ENCODE measurements around the gene TUBA8. TPM values are rescaled to one million over a fixed set of nuclear protein-coding genes. Genes with fewer than 3 reads are reported as not detected.

The TUBA8 gene
- total and polyA plus RNA-seq, 9 donors, result 0.92 to 4.2 (median 1.9) TPM; not detected in 1

- H3K4me3 ChIP-seq, result no peak overlapping the region
- intact Hi-C loops (cut with DNase I), result loop anchor here (2.0 to 10.0 kb wide), 8 partner anchors 51 to 245 kb away; partner anchors contain the start of gene MICAL3 (in 3 of the 4)
These were observed 34.7 kb upstream of the TUBA8 start for GRCh38 chr22:18075720-18076497.

GRCh38 chr22:18077087-18077638 is 33.4 kb upstream of the TUBA8 start:
- TF ChIP-seq POLR2A (IDR thresholded peaks at IDR 0.05) (no peak), CTCF (IDR thresholded peaks at IDR 0.05) (no peak), EP300 (IDR thresholded peaks at IDR 0.05) (no peak)
- Histone ChIP-seq H3K27ac (peak overlapping the region in 1 of 2 donors; percentile 36), H3K9me3 (no peaks in the 10 kb centered on the region), H3K27me3 (no peaks in the 10 kb centered on the region), H3K4me1 (ENCODE audit: insufficient read depth) (peaks cover 1% of the 10 kb centered on the region), H3K36me3 (no peaks in the 10 kb centered on the region), H3K4me3 (peak overlapping the region; percentile 80)
- intact Hi-C loops (cut with DNase I), result loop anchor here (2.0 to 10.0 kb wide), 6 partner anchors 52 to 246 kb away; partner anchors contain the start of gene MICAL3 (in 3 of the 4)
- 2 to 7% (median 5%) methylated on average over 10 of the region's 10 CpGs for WGBS, 3 donors
- no peak for DNase-seq

More at GRCh38 chr22:18075720-18076497, 34.7 kb upstream of the TUBA8 start:
- Histone ChIP-seq H3K27ac (peak overlapping the region in 1 of 2 donors; percentile 28), H3K9me3 (no peaks in the 10 kb centered on the region), H3K27me3 (no peaks in the 10 kb centered on the region), H3K4me1 (ENCODE audit: insufficient read depth) (peaks cover 1% of the 10 kb centered on the region), H3K36me3 (no peaks in the 10 kb centered on the region)
- TF ChIP-seq CTCF (IDR thresholded peaks at IDR 0.05) (peak; percentile 70 to 93 (median 92)), POLR2A (IDR thresholded peaks at IDR 0.05) (no peak), EP300 (IDR thresholded peaks at IDR 0.05) (peak; percentile 25)
- 23 to 28% (median 24%) methylated on average over 13 of the region's 13 CpGs for WGBS, 3 donors
- DNase-seq, result peak; percentile 53 to 75 (median 62)

- no peaks in the 10 kb centered on the region for H3K9me3 ChIP-seq
- WGBS, 3 donors, result 0% methylated on average over 48 to 50 of the region's 50 CpGs
- peak within 1 kb of the TSS; percentile 80 for H3K4me3 ChIP-seq
- peaks cover 1% of the 10 kb centered on the region for H3K4me1 ChIP-seq (ENCODE audit: insufficient read depth)
- TF ChIP-seq CTCF (IDR thresholded peaks at IDR 0.05) (peak in 1 of 3 donors; percentile 18), EP300 (IDR thresholded peaks at IDR 0.05) (no peak)
- peak within 1 kb of the TSS; percentile 27 to 36 for H3K27ac ChIP-seq
- no peaks in the 10 kb centered on the region for H3K36me3 ChIP-seq
- DNase-seq, result peak; percentile 88 to 93 (median 90)
- intact Hi-C loops (cut with DNase I), result loop anchor here (2.0 to 10.0 kb wide), 6 partner anchors 53 to 247 kb away; partner anchors contain the start of gene MICAL3 (in 3 of the 4)
- H3K27me3 ChIP-seq, result no peaks in the 10 kb centered on the region
These were observed 32.8 kb upstream of the TUBA8 start, which contains the start of gene PEX26 for GRCh38 chr22:18077639-18078328. PEX26 (plus strand) TSS chr22:18077990; CDS start chr22:18078377, 387 bp downstream.

Measured in ovary (tissue), 9 donors.